Measurements from ENCODE around the gene TFCP2L1. TPM values are rescaled to one million over a fixed set of nuclear protein-coding genes. Genes with fewer than 3 reads are reported as not detected.

TFCP2L1 gene
- total RNA-seq, 4 donors from 2014 or later: 0.31 to 5.7 (median 0.41) TPM

GRCh38 chr2:121258051-121258450 lies 27.0 kb downstream of the TFCP2L1 start:
- Histone ChIP-seq H3K27ac (no peak overlapping the region), H3K4me1 (no peaks in the 10 kb centered on the region), H3K9me3 (no peaks in the 10 kb centered on the region), H3K36me3 (no peaks in the 10 kb centered on the region), H3K27me3 (no peaks in the 10 kb centered on the region), H3K4me3 (no peak overlapping the region)
- ATAC-seq: no peak
- WGBS, 2 donors (ENCODE audit: low coverage in 1 of 2): 73 to 89% methylated on average over 1 to 3 of the region's 5 CpGs
- TF ChIP-seq CTCF (IDR thresholded peaks at IDR 0.05) (no peak), EP300 (IDR thresholded peaks at IDR 0.05) (no peak), POLR2AphosphoS5 (IDR thresholded peaks at IDR 0.05) (no peak), POLR2A (IDR thresholded peaks at IDR 0.05) (no peak)

DNA sequence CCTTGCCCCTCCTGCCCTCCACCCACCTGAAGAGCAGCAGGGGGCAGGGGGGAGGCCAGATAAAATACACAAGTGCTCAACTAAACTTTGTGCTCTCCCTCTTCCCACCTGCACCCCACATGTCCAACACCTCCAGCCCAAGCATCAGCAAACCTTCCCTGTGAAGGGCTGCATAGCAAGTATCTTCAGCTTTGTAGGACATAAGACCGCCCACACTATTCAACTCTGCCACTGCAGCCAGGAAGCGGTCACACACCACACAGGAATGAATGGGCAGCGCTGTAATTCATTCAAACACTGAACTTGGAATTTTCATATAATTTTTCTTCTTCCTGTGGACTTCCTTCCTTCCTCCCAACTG lies 27.5 kb downstream of the TFCP2L1 start:
- no peak overlapping the region for H3K4me3 ChIP-seq
- no peak for ATAC-seq
- H3K27me3 ChIP-seq: no peaks in the 10 kb centered on the region
- no peaks in the 10 kb centered on the region for H3K36me3 ChIP-seq
- no peaks in the 10 kb centered on the region for H3K4me1 ChIP-seq
- H3K9me3 ChIP-seq: no peaks in the 10 kb centered on the region
- TF ChIP-seq EP300 (IDR thresholded peaks at IDR 0.05): no peak
- TF ChIP-seq CTCF (IDR thresholded peaks at IDR 0.05): no peak
- TF ChIP-seq POLR2A (IDR thresholded peaks at IDR 0.05): no peak
- TF ChIP-seq POLR2AphosphoS5 (IDR thresholded peaks at IDR 0.05): no peak
- H3K27ac ChIP-seq: no peak overlapping the region
- 48 to 90% methylated on average over 3 of the region's 3 CpGs for WGBS, 2 donors (ENCODE audit: low coverage in 1 of 2)

DNA sequence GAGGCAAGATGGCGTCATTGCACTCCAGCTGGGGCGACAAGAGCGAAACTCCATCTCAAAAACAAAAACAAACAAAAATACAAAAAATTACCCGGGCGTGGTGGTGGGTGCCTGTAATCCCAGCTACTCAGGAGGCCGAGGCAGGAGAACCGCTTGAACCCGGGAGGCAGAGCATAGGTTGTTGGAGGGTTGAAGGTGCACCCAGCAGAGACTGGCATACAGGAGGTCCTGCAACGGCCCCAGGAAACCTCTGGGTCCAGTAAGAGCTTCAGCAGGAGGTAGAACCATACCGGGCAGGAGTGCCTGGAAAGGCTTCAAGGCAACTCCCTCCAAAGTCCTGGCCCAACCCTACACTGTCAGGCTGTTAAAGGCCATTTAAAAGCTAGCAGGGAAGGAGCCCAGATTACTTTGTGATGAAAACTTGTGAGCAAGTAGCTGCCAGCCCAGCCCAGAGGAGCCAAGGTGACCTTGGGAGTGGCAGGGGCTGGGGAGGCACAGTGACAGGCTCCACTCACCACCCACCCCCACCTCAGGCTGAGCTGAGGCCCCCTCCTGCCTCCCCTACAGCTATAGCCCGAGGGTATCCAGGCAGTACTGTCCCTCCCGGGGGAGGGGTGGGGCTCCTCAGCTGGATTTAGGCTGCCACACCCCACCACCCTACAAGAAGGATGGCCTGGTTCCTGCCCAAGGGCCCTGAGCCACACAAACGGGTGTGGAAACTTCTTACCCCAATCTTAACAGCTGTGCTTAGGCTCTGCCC lies 28.1 kb downstream of the TFCP2L1 start:
- TF ChIP-seq POLR2A (IDR thresholded peaks at IDR 0.05) (no peak), POLR2AphosphoS5 (IDR thresholded peaks at IDR 0.05) (no peak), EP300 (IDR thresholded peaks at IDR 0.05) (no peak)
- no peaks in the 10 kb centered on the region for H3K36me3 ChIP-seq
- no peak overlapping the region for H3K27ac ChIP-seq
- 40 to 83% methylated on average over 1 to 9 of the region's 13 CpGs for WGBS, 2 donors (ENCODE audit: low coverage in 1 of 2)
- H3K9me3 ChIP-seq: no peaks in the 10 kb centered on the region
- no peaks in the 10 kb centered on the region for H3K4me1 ChIP-seq
- H3K27me3 ChIP-seq: no peaks in the 10 kb centered on the region
- no peak overlapping the region for H3K4me3 ChIP-seq
- no peak for ATAC-seq

DNA sequence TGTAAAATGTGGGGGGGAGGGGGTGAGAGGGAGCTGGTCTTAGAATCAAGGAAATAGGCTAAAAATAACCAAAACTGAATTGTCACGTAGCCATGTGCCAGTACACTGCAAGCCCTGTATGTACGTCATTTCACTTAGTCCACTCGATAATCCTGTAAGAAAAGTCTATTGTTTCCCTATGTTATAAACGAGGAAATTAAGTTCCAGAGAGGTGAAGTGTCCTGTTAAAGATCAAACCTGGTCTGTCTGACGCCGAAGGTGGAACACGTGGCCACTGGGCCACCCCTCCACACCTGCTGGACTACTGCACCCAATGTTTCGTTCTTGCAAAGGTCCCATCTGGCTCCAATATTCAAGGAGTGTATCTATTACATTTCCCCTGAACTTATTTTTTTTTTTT lies 29.6 kb downstream of the TFCP2L1 start:
- WGBS, 2 donors (ENCODE audit: low coverage in 1 of 2): 66 to 83% methylated on average over 8 of the region's 8 CpGs
- no peaks in the 10 kb centered on the region for H3K9me3 ChIP-seq
- no peaks in the 10 kb centered on the region for H3K4me1 ChIP-seq
- TF ChIP-seq POLR2AphosphoS5 (IDR thresholded peaks at IDR 0.05): no peak
- no peak for TF ChIP-seq EP300 (IDR thresholded peaks at IDR 0.05)
- TF ChIP-seq POLR2A (IDR thresholded peaks at IDR 0.05): no peak
- TF ChIP-seq CTCF (IDR thresholded peaks at IDR 0.05): no peak
- H3K27ac ChIP-seq: no peak overlapping the region
- H3K4me3 ChIP-seq: no peak overlapping the region
- H3K27me3 ChIP-seq: no peaks in the 10 kb centered on the region
- no peaks in the 10 kb centered on the region for H3K36me3 ChIP-seq
- no peak for ATAC-seq

DNA sequence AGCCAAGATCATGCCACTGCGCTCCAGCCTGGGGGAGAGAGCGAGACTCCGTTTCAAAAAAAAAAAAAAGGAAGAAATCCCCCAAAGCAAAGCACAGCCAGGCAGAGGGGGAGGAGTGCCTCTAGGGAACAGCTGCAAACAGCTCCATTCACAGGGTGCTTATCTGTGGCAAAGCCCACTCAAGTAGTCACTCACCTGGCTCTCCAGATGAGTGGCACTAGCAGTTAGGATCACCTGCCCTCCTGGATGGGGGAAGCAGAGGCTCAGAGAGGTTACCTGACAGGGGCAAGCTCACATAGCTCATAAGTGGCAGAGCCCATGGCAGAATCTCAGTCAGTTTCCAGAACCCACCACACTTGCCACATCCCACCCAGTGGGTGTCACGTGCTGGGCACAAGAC lies 30.3 kb downstream of the TFCP2L1 start:
- 50 to 73% methylated on average over 1 to 2 of the region's 4 CpGs for WGBS, 2 donors (ENCODE audit: low coverage in 1 of 2)
- no peaks in the 10 kb centered on the region for H3K27me3 ChIP-seq
- no peak for TF ChIP-seq EP300 (IDR thresholded peaks at IDR 0.05)
- TF ChIP-seq POLR2A (IDR thresholded peaks at IDR 0.05): no peak
- no peak for ATAC-seq
- no peak overlapping the region for H3K27ac ChIP-seq
- H3K4me1 ChIP-seq: no peaks in the 10 kb centered on the region
- no peaks in the 10 kb centered on the region for H3K36me3 ChIP-seq
- H3K9me3 ChIP-seq: no peaks in the 10 kb centered on the region
- no peak overlapping the region for H3K4me3 ChIP-seq

DNA sequence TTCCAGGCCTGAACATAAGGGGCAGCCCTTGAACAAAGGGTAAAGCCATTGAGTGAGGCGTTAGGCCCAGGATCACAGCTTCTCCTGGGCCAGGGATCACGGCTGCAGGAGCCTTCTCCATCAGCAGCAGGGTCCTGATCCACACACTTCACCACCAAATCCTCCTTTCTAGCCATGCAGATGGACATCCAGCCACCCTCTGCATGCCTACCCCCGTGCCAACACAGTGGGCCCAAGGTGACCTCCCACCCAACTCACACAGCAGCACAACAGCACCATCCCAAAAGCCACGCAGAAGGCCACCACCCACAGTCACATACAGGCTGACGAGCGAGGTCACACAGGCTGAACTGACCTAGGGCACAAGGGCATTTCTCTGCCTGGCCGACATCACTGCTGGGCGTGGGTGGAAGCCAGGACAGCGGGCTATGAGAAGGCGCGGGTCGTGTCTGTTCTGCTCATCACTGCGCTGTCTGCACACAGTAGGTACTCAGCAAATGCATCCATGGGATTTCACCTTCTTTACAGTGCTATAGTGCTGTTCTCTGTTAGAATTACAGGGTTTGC lies 31.2 kb downstream of the TFCP2L1 start:
- Histone ChIP-seq H3K36me3 (no peaks in the 10 kb centered on the region), H3K4me1 (no peaks in the 10 kb centered on the region), H3K4me3 (no peak overlapping the region), H3K27me3 (no peaks in the 10 kb centered on the region), H3K27ac (no peak overlapping the region), H3K9me3 (no peaks in the 10 kb centered on the region)
- WGBS, 2 donors (ENCODE audit: low coverage in 1 of 2): 95% methylated on average over 7 to 8 of the region's 13 CpGs
- TF ChIP-seq POLR2A (IDR thresholded peaks at IDR 0.05): no peak
- TF ChIP-seq POLR2AphosphoS5 (IDR thresholded peaks at IDR 0.05): no peak
- TF ChIP-seq EP300 (IDR thresholded peaks at IDR 0.05): no peak
- no peak for TF ChIP-seq CTCF (IDR thresholded peaks at IDR 0.05)
- ATAC-seq: no peak
